HepG2 (cell line): ENCODE measurements around the gene TMC2. TPM values are rescaled to one million over a fixed set of nuclear protein-coding genes. Genes with fewer than 3 reads are reported as not detected.
A peak's percentile ranks its signal among the peaks of the same experiment; 100 is the strongest.

Source experiments
- AGO2 ChIP-seq: fragments of 200-400 bp; formaldehyde crosslinking; optimal IDR thresholded peaks from 2 replicates; pipeline ENCODE3; 2017; ENCODE audit warnings: mild to moderate bottlenecking, low read depth, low read length, moderate library complexity
- BCL6 ChIP-seq: IDR thresholded peaks from 2 replicates; pipeline ENCODE4 v1.6.1; 2016; ENCODE audit warnings: missing genetic modification reagents, missing compliant biosample characterization
- MATR3 ChIP-seq: sonication (generic); formaldehyde crosslinking; IDR thresholded peaks from 2 replicates; pipeline ENCODE4 v1.4.0; 2020; ENCODE audit warnings: missing genetic modification reagents
- MED13 ChIP-seq: sonication (generic); formaldehyde crosslinking; IDR thresholded peaks from 2 replicates; pipeline ENCODE4 v1.5.0; 2020; ENCODE audit warnings: missing genetic modification reagents
- PHF20 ChIP-seq: sonication (generic); formaldehyde crosslinking; IDR thresholded peaks from 2 replicates; pipeline ENCODE4 v1.5.0; 2020; ENCODE audit warnings: mild to moderate bottlenecking, missing genetic modification reagents
- SALL1 ChIP-seq: sonication (generic); formaldehyde crosslinking; IDR thresholded peaks from 2 replicates; pipeline ENCODE4 v1.8.0; 2022; ENCODE audit warnings: mild to moderate bottlenecking, missing genetic modification reagents
- SOX6 ChIP-seq, 2 experiments: fragments of 450-650 bp in 1 of 2; sonication (generic) in 1 of 2; formaldehyde crosslinking in 1 of 2; IDR thresholded peaks; 2 replicates each; pipeline versions ENCODE4 v1.4.0 to v1.6.1; 2017 to 2020; ENCODE audit warnings: antibody characterized with exemption in 1 of 2, mild to moderate bottlenecking in 1 of 2, missing genetic modification reagents in 1 of 2
- ZBTB34 ChIP-seq: sonication (generic); formaldehyde crosslinking; IDR thresholded peaks from 2 replicates; pipeline ENCODE4 v1.8.0; 2022; ENCODE audit warnings: mild to moderate bottlenecking, missing genetic modification reagents
- ZFY ChIP-seq: sonication (generic); formaldehyde crosslinking; IDR thresholded peaks from 2 replicates; pipeline ENCODE4 v1.4.0; 2020; ENCODE audit warnings: missing genetic modification reagents
- ZNF34 ChIP-seq: sonication (generic); formaldehyde crosslinking; IDR thresholded peaks from 2 replicates; pipeline ENCODE4 v1.4.0; 2020; ENCODE audit warnings: mild to moderate bottlenecking, missing genetic modification reagents, borderline replicate concordance
- ZNF446 ChIP-seq: sonication (generic); formaldehyde crosslinking; IDR thresholded peaks from 2 replicates; pipeline ENCODE4 v1.5.0; 2020; ENCODE audit warnings: mild to moderate bottlenecking, missing genetic modification reagents
- ZNF451 ChIP-seq: sonication (generic); formaldehyde crosslinking; IDR thresholded peaks from 2 replicates; pipeline ENCODE4 v1.5.0; 2020; ENCODE audit warnings: mild to moderate bottlenecking, missing genetic modification reagents
- ZNF468 ChIP-seq: sonication (generic); formaldehyde crosslinking; IDR thresholded peaks from 2 replicates; pipeline ENCODE4 v1.8.0; 2022; ENCODE audit warnings: mild to moderate bottlenecking, moderate library complexity, missing genetic modification reagents
- ZNF563 ChIP-seq: sonication (generic); formaldehyde crosslinking; IDR thresholded peaks from 2 replicates; pipeline ENCODE4 v1.8.0; 2022; ENCODE audit warnings: mild to moderate bottlenecking, moderate library complexity, missing genetic modification reagents
- ZNF724P ChIP-seq: sonication (generic); formaldehyde crosslinking; IDR thresholded peaks from 2 replicates; pipeline ENCODE4 v1.8.0; 2022; ENCODE audit warnings: missing genetic modification reagents, borderline replicate concordance
- polyA plus RNA-seq, 8 experiments: library from polyadenylated mRNA; depleted of rRNA in 3 of 8; stranded (reverse) in 7 of 8; unstranded in 1 of 8; fragments of >200 nt; fragmentation: Illumina TruSeq in 4 of 8; extraction: Trizol in 4 of 8; gene quantifications; 2 replicates each; pipeline versions ENCODE4 v1.2.1 to v1.2.3, GENCODE V29; 2011 to 2016; ENCODE audit warnings: low read depth in 4 of 8, missing spikeins in 1 of 8, mixed read lengths in 1 of 8; ENCODE audit not compliant: insufficient read depth in 1 of 8
- total RNA-seq, 5 experiments: library from RNA; depleted of rRNA; stranded (reverse); fragments of >200 nt; fragmentation: Illumina TruSeq; extraction: Trizol; gene quantifications; 2 replicates each; pipeline ENCODE4 v1.2.3, GENCODE V29; 2016; ENCODE audit warnings: low read depth in 1 of 5
- TF ChIP-seq, protein P1 (sequence below): sonication (generic); formaldehyde crosslinking; IDR thresholded peaks from 2 replicates; pipeline ENCODE4 v1.9.0; 2021; ENCODE audit warnings: missing genetic modification reagents, borderline replicate concordance
- TF ChIP-seq, protein P2 (sequence below): sonication (generic); formaldehyde crosslinking; IDR thresholded peaks from 2 replicates; pipeline ENCODE4 v1.5.0; 2020; ENCODE audit warnings: mild to moderate bottlenecking, missing genetic modification reagents, borderline replicate concordance

The TMC2 gene
- total and polyA plus RNA-seq, 2 of the 13 experiments (the other 11 are each of a cell fraction or from before 2014, with no cell fraction given): not detected

GRCh38 chr20:2655331-2656116 lies 119.2 kb downstream of the TMC2 start (continued):
- TF ChIP-seq, protein P1, sequence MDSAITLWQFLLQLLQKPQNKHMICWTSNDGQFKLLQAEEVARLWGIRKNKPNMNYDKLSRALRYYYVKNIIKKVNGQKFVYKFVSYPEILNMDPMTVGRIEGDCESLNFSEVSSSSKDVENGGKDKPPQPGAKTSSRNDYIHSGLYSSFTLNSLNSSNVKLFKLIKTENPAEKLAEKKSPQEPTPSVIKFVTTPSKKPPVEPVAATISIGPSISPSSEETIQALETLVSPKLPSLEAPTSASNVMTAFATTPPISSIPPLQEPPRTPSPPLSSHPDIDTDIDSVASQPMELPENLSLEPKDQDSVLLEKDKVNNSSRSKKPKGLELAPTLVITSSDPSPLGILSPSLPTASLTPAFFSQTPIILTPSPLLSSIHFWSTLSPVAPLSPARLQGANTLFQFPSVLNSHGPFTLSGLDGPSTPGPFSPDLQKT (CRISPR knock-in tag): no peak
- TF ChIP-seq ZNF563 (CRISPR knock-in tag) (0 out of 2 replicates have a peak, but pooled peaks have one; percentile 41), BCL6 (no peak), SALL1 (CRISPR knock-in tag) (no peak), ZFY (CRISPR knock-in tag) (peak; percentile 11; the same call in 1 of the 2 replicates), ZNF451 (CRISPR knock-in tag) (0 out of 2 replicates have a peak, but pooled peaks have one; percentile 23), ZBTB34 (0 out of 2 replicates have a peak, but pooled peaks have one; percentile 47), MATR3 (CRISPR knock-in tag) (no peak), ZNF34 (CRISPR knock-in tag) (no peak), ZNF446 (CRISPR knock-in tag) (0 out of 2 replicates have a peak, but pooled peaks have one; percentile 55), PHF20 (CRISPR knock-in tag) (0 out of 2 replicates have a peak, but pooled peaks have one; percentile 15), AGO2 (peak; percentile 92), MED13 (0 out of 2 replicates have a peak, but pooled peaks have one; percentile 27), ZNF468 (CRISPR knock-in tag) (no peak), SOX6 (IDR thresholded peaks at IDR 0.05) (no peak), SOX6 (CRISPR knock-in tag; IDR thresholded peaks at IDR 0.05) (no peak), ZNF724P (0 out of 2 replicates have a peak, but pooled peaks have one; percentile 51)
- TF ChIP-seq, protein P2, sequence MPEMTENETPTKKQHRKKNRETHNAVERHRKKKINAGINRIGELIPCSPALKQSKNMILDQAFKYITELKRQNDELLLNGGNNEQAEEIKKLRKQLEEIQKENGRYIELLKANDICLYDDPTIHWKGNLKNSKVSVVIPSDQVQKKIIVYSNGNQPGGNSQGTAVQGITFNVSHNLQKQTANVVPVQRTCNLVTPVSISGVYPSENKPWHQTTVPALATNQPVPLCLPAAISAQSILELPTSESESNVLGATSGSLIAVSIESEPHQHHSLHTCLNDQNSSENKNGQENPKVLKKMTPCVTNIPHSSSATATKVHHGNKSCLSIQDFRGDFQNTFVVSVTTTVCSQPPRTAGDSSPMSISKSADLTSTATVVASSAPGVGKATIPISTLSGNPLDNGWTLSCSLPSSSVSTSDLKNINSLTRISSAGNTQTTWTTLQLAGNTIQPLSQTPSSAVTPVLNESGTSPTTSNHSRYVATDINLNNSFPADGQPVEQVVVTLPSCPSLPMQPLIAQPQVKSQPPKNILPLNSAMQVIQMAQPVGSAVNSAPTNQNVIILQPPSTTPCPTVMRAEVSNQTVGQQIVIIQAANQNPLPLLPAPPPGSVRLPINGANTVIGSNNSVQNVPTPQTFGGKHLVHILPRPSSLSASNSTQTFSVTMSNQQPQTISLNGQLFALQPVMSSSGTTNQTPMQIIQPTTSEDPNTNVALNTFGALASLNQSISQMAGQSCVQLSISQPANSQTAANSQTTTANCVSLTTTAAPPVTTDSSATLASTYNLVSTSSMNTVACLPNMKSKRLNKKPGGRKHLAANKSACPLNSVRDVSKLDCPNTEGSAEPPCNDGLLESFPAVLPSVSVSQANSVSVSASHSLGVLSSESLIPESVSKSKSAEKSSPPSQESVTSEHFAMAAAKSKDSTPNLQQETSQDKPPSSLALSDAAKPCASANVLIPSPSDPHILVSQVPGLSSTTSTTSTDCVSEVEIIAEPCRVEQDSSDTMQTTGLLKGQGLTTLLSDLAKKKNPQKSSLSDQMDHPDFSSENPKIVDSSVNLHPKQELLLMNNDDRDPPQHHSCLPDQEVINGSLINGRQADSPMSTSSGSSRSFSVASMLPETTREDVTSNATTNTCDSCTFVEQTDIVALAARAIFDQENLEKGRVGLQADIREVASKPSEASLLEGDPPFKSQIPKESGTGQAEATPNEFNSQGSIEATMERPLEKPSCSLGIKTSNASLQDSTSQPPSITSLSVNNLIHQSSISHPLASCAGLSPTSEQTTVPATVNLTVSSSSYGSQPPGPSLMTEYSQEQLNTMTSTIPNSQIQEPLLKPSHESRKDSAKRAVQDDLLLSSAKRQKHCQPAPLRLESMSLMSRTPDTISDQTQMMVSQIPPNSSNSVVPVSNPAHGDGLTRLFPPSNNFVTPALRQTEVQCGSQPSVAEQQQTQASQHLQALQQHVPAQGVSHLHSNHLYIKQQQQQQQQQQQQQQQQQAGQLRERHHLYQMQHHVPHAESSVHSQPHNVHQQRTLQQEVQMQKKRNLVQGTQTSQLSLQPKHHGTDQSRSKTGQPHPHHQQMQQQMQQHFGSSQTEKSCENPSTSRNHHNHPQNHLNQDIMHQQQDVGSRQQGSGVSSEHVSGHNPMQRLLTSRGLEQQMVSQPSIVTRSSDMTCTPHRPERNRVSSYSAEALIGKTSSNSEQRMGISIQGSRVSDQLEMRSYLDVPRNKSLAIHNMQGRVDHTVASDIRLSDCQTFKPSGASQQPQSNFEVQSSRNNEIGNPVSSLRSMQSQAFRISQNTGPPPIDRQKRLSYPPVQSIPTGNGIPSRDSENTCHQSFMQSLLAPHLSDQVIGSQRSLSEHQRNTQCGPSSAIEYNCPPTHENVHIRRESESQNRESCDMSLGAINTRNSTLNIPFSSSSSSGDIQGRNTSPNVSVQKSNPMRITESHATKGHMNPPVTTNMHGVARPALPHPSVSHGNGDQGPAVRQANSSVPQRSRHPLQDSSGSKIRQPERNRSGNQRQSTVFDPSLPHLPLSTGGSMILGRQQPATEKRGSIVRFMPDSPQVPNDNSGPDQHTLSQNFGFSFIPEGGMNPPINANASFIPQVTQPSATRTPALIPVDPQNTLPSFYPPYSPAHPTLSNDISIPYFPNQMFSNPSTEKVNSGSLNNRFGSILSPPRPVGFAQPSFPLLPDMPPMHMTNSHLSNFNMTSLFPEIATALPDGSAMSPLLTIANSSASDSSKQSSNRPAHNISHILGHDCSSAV (CRISPR knock-in tag): no peak
